Lower leg skin (tissue), 4 donors: ENCODE results near the gene CYP17A1. TPM values are rescaled to one million over a fixed set of nuclear protein-coding genes. Genes with fewer than 3 reads are reported as not detected.
"Not testable (repeated sequence)": the region's sequence is repeated elsewhere in the genome, so short reads cannot be mapped to it uniquely, and the experiment has no call there.

Experiments
- DNase-seq, 2 donors: peaks; one replicate each; pipeline ENCODE4 v3.0.0-alpha.2; 2019; ENCODE audit warnings: low spot score in 2 of 2
- H3K4me3 ChIP-seq: fragments of 200-600 bp; sonication (generic); 2 replicates; pipeline ENCODE4 v1.5.1; 2017; ENCODE audit warnings: mild to moderate bottlenecking, low read depth; ENCODE audit not compliant: poor library complexity, severe bottlenecking
- CTCF ChIP-seq, 3 donors: fragments of 450-650 bp; IDR thresholded peaks; one replicate each; pipeline ENCODE4 v1.5.1; 2016; ENCODE audit warnings: antibody characterized with exemption in 3 of 3, mild to moderate bottlenecking in 3 of 3, moderate library complexity in 2 of 3
- POLR2A ChIP-seq, 2 donors: fragments of 450-650 bp; IDR thresholded peaks; one replicate each; pipeline ENCODE4 v1.6.1; 2016 to 2017; ENCODE audit warnings: antibody characterized with exemption in 2 of 2, mild to moderate bottlenecking in 1 of 2, moderate library complexity in 1 of 2
- WGBS, 2 donors: methylation state at CpG; one replicate each; pipeline ENCODE4 v1.1.5; 2018; 5-methylcytosine and 5-hydroxymethylcytosine counted together
- intact Hi-C: fragments of 100-400 bp; cut with DNase I; formaldehyde crosslinking; loops from one replicate; pipeline ENCODE4 v1.15.0; 2023; ENCODE audit warnings: low total_unique reads
- total RNA-seq, 4 donors: library from RNA; depleted of rRNA; stranded (reverse); fragments of >200 nt; gene quantifications; one replicate each; pipeline ENCODE4 v1.1.0, GENCODE V29; 2016

CYP17A1 gene
- total RNA-seq, 4 donors from 2014 or later, result 0.26 TPM; not detected in 3

DNA sequence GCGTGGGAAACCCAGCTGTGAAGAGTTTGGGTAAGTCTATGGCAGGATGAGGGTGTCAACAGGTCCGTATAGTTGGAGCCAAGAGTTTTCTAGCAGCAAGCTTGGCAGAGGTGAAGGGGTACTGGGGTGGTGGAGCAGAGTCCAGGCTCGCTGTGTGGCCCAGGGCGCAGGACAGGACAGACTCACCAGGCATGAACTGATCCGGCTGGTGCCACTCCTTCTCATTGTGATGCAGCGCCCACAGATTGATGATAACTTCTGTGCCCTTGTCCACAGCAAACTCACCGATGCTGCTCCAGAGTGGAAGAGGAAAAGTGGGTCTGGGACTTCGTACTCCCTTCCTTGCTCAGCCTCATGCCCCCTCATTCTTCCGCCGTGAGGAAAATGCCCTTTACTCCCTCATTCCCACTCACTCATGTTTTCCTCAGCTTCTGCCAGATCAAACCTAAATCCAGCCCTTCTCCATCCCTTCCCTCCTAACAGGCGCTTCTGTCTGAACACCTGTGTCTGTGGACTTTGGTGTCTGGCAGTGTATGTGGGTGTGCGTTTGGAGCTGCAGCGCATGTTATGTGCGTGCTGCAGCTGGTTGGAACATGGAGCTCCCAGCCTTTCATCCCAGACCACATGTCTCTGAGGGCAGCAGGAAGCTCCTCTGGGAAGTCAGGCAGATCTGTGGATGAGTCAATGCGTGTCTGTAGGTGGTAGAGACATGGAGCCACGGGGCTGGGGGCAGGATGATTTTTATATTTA is 5.7 kb downstream of the CYP17A1 start:
- H3K4me3 ChIP-seq, result no peak overlapping the region
- no peak for DNase-seq
- intact Hi-C loops, result loop anchor here (10.0 kb wide), 1 partner anchor 73 kb away; no protein-coding TSS in a partner anchor
- WGBS, 2 donors, result 62 to 66% methylated on average over 16 of the region's 16 CpGs
- no peak for TF ChIP-seq CTCF (IDR thresholded peaks at IDR 0.05)
- no peak for TF ChIP-seq POLR2A (IDR thresholded peaks at IDR 0.05)

DNA sequence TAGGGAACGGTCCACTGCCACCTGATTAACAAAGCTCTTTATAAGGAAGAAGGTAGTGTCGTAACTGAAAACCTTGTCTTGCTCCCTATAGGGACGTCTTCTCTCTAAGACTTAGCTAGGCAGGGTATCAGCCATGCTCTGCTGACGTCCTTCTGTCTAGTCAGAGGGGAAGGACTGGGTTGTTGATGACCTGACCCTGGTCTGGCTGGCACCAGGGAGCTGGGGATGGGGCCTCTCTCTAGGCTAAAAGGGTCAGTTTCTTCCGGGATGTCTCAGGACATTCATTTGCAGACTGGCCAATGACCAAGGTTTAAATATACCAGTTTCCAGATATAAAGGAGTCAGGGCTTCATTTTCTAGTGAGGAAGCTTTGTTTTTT is 9.6 kb downstream of the CYP17A1 start:
- WGBS, 2 donors, result 86 to 92% methylated on average over 5 of the region's 5 CpGs

GRCh38 chr10:102826148-102826796 is 10.9 kb downstream of the CYP17A1 start:
- TF ChIP-seq POLR2A (IDR thresholded peaks at IDR 0.05) (no peak), CTCF (IDR thresholded peaks at IDR 0.05) (no peak)
- WGBS, 2 donors, result 91 to 92% methylated on average over 8 to 9 of the region's 9 CpGs
- H3K4me3 ChIP-seq, result no peak overlapping the region
- DNase-seq, result no peak
- intact Hi-C loops, result no loop called here

More for the DNA sequence above, 9.6 kb downstream of the CYP17A1 start:
- no peak overlapping the region for H3K4me3 ChIP-seq
- intact Hi-C loops, result no loop called here
- TF ChIP-seq CTCF (IDR thresholded peaks at IDR 0.05) (no peak), POLR2A (IDR thresholded peaks at IDR 0.05) (no peak)
- DNase-seq, result no peak

GRCh38 chr10:102824664-102825063 is 12.5 kb downstream of the CYP17A1 start:
- intact Hi-C loops, result no loop called here
- WGBS, 2 donors, result 88 to 94% methylated on average over 4 of the region's 4 CpGs
- no peak for TF ChIP-seq CTCF (IDR thresholded peaks at IDR 0.05)
- TF ChIP-seq POLR2A (IDR thresholded peaks at IDR 0.05), result no peak
- DNase-seq, result no peak
- H3K4me3 ChIP-seq, result no peak overlapping the region

DNA sequence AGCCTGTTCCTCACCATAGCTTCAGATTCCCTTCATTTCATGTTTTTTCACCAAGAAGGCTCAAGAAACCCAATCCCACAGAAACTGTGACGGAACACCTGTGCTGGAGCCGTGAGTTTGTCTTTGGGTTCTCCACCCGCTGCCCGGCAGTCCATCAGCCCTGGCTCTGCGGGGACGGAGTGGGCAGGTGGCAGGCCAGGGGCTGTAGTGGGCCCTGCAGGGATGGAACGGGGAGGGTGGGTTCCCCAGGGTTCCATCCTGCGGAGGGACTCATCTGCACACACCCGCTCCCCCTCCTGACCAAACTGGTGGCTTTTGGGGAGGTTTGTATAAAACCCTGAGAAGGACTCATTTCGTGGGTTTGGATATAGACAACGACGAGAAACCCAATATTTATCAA is 15.0 kb downstream of the CYP17A1 start:
- no peak for DNase-seq
- 89 to 95% methylated on average over 12 of the region's 12 CpGs for WGBS, 2 donors
- no peak overlapping the region for H3K4me3 ChIP-seq
- TF ChIP-seq CTCF (IDR thresholded peaks at IDR 0.05), result no peak
- no peak for TF ChIP-seq POLR2A (IDR thresholded peaks at IDR 0.05)
- intact Hi-C loops, result no loop called here

DNA sequence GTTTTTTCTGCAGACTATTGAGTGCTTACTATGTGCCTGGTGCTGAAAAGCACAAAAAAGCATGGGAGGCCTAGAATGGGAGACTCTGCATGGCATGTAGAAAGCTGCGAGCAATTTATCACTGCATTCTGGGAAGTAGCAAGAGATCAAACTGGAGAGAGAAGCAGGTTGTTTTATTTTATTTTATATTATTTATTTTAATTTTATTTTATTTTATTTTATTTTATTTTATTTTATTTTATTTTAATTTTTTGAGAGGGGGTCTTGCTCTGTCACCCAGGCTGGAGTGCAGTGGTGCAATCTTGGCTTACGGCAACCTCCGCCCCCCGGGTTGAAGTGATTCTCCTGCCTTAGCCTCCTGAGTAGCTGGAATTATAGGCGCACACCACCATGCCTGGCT is 17.2 kb downstream of the CYP17A1 start:
- 92 to 95% methylated on average over 5 of the region's 5 CpGs for WGBS, 2 donors
- intact Hi-C loops, DNase-seq: not testable (repeated sequence)

More for the DNA sequence above, 17.2 kb downstream of the CYP17A1 start:
- H3K4me3 ChIP-seq, result not testable (repeated sequence)
